Measurements from ENCODE around the gene ZDHHC14.
"Not testable (repeated sequence)": the region's sequence is repeated elsewhere in the genome, so short reads cannot be mapped to it uniquely, and the experiment has no call there.

ZDHHC14 gene

GRCh38 chr6:157706351-157706750 lies 325.4 kb downstream of the ZDHHC14 start:
- DNase-seq = not testable (repeated sequence)

DNA sequence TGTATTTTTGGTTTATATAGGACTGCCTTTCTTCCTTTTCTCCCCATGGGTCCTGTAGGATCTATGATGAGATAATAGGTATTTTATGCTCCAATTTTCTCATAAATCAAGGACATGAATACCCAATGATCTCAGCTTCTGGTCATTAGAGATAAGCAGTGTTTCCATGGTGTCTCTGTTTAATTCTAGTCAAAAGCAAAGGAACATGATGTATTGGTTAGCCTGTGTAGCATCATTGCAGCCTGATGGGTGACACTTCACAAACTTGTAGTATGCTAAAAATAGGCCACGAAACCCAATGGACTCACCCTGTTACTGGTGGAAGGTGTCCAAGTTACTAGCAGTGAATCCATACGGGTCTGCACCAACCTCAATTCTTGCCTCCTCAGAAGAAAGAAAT lies 325.9 kb downstream of the ZDHHC14 start:
- DNase-seq = no peak

DNA sequence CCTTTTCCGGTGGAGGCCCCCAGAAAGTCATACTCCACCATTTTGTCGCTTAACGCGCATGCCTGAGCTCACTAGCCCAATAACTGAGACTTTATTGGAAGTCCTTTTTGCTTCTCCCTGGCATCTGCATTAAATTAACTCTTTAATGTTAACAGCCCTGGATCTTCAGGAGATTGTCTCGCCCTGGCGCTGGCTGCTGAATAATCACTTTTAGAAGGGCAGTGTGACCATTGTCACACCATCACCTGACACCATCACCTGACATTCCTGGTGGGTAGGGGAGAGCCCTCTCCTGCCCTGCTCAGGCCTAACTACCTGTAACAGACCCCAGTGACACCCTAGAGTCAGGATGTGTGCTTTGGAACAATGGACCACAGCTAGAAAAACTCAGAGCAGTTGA lies 326.6 kb downstream of the ZDHHC14 start:
- no peak for DNase-seq

DNA sequence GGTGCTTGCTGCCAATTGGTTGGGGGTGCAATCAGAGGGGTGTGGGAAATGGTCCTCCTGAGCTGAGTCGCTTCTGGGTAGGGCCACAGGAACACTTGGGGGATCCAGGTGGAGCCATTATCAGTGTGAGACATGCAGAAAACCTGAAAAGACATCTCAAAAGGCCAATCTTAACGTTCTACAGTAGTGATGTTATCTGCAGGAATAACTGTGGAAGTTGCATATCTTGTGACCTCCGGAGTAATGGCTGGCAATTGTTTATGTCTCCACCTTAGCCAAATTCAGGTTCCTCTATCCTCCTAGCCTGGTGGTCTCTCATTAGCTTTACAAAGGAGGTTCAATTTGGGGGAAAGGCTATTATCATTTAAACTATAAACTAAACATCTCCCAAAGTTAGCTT lies 327.2 kb downstream of the ZDHHC14 start:
- no peak for DNase-seq

DNA sequence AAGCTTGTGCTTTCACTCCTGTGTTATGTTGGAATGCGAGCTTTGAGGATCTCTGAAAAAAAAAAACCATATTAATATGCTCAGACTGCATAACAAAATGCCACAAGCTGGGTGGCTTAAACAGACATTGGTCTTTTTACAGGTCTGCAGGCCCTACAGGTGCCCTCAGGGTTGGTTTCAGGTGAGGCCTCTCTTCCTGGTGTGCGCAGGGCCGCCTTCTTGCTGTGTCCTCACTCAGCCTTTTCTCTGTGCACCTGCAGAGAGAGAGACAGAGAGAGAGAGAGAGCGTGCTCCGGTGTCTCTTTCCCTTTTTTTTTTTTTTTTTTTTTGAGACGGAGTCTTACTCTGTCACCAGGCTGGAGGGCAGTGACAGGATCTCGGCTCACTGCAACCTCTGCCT lies 327.9 kb downstream of the ZDHHC14 start:
- no peak for DNase-seq

GRCh38 chr6:157709555-157709954 lies 328.6 kb downstream of the ZDHHC14 start:
- DNase-seq = no peak

GRCh38 chr6:157710604-157711003 lies 329.6 kb downstream of the ZDHHC14 start:
- DNase-seq = no peak

DNA sequence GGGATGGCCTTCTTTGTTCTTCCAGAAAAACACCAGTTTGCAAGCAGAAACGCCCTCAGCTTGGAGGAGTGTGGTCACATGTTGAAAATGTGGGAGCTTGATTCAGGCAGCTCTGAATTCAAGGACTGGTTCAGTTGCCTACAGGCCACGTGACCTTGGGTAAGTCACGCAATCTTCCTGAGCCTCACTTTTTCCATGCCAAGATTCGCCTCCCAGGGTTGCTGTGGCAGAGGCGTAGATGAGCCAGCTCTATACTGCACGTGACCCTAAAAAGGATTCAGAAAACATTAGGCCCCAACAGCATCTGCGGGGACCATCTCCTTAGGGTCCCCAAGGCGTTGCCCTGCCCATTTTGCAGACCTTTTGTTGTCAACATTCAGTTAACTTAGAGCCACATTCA lies 330.1 kb downstream of the ZDHHC14 start:
- no peak for DNase-seq

DNA sequence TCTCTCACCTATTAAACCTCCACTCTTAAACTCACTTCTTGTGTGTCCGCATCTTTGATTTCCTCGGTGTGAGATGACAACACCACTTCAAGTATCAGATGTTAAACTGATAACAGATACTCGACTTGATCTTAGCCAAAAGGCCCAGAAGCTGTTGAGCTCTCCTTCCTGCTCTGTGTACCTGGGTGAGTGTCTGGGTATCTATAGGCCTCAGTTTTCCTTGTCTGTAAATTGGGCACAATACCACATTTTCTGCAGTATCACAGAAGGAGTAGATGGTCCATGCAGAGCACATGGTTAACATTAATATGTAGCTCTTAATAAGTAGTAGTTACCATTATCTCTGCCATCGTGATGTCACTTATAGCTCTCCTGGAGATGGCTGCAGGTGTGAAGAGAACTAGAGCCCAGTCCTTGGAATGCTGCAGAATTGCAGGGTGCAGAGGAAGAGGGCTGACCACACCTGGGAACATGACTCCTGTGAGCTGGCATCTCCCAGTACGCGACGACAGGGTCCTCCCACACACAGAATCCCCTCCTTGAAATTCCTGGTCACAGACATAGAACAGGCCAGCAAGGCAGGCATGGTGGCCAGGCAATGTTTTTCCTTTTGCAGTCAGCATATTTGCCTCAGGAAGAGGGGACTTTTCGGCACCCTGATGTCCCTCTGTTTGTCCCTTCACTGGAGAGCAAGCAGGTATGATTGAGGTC lies 331.8 kb downstream of the ZDHHC14 start:
- no peak for DNase-seq

DNA sequence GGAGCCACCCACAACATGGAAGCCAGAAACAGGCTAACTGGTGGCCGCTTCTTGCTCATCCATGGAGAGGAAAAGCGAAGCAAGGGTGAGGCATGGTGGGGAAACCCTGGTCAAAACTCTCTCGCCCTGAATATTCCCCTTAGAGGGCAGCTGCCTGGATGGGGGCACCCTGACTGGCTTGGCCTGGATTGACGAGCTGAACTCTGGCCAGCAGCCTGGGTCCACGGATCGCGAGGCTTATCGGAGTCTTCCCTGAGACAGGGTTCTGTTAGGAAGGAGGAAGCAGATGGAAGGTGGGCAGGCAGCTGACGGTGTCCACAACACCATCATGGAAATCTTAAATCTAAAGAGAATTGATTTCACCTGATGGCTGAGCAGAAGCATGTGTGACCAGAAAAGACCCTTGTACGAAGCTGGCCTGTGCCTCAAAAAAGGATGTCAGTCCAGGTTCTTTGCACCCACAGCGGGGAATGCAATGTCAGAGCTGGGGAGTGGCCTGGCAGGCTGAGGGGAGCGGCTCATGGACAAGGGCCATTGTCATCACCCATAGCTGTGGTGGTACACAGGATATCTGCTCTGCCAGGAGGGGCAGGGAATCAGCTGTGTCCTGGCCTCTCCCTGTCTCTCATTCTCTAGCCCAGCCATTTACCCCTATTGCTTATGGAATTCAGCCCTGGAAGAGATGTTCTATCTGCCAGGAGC lies 332.6 kb downstream of the ZDHHC14 start:
- no peak for DNase-seq

- no peak for DNase-seq
Observed at GRCh38 chr6:157714153-157714490, 333.1 kb downstream of the ZDHHC14 start.

DNA sequence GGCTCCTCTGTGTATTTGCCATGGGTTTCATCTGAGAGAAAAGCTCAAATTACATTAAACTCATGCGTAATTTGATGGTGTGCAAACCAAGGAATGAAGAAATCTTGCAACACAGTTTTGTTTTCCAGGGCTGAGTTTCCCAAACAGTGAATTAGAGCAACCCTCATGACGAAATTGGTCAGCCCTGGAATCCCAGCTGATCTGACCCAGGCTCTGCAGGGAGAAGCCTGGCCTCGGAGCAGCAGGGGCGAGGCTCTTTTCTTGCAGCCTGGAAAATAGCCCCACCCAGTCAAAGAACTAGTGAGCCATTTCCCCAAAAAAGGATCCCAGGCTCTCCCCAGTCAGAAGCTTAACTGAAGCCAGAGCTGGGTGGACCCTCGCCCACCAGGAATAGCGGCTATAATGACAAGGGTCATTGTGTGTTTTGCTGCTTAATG lies 334.8 kb downstream of the ZDHHC14 start:
- DNase-seq = no peak

- no peak for DNase-seq
Observed at GRCh38 chr6:157716251-157716995, 335.4 kb downstream of the ZDHHC14 start.

GRCh38 chr6:157717340-157717748 lies 336.4 kb downstream of the ZDHHC14 start:
- DNase-seq = no peak

DNA sequence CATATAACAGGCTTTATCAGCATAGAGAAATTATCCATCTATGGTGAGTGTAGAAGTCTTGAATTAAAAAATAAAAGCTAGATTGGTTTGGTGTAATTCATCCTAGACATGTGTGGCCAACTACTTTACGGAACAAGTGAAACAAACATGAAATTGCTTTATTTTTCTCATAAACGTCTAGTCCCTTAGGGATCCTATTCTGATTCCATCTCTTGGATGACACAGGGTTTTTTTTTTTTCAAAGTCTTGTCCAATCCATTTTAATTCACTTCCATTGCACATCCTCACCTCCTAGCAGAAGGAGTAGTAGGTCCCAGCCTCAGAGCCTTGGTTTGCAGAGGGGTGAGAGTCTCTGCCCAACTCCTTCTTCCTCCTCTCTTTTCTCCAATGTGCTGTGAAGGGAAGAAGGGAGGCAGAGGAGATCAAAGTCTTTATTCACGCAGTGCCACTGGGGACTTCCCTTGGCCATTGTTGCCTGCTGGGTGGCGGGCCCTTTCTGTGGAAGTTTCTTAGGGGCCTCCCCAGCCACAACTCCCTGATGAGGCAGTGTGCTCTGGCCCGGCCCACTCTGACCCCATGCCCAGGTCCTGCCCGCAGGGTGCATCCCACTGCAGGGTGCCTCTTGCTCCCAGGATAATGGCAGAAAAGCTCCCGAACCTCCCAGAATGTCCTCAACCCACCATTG lies 337.7 kb downstream of the ZDHHC14 start:
- DNase-seq = no peak

GRCh38 chr6:157720964-157721363 lies 340.0 kb downstream of the ZDHHC14 start:
- DNase-seq = not testable (repeated sequence)

GRCh38 chr6:157721426-157721825 lies 340.4 kb downstream of the ZDHHC14 start:
- no peak for DNase-seq

DNA sequence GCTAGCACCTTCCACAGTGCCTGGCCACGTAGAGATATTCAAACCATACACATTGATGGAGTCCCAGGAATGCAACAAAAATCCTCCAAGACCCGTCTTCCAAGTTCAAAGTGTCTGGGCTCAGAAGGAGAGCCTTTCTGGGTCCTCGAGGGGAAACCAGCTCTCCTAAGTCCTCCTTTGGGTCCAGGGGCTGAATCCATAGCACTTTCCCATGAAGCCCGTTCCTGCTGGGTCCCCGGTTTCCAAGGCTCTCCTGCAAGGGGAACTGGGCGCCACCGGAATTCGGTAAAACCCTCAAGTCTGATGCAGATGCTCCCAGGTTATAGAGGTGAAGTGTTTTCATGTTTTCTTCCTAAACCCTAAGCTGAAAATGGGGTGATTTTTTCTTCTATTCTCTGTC lies 340.8 kb downstream of the ZDHHC14 start:
- DNase-seq = no peak

- no peak for DNase-seq
Observed at GRCh38 chr6:157723376-157723775, 342.4 kb downstream of the ZDHHC14 start.

GRCh38 chr6:157724138-157724820 lies 343.3 kb downstream of the ZDHHC14 start:
- DNase-seq = no peak

- no peak for DNase-seq
Observed at GRCh38 chr6:157724960-157725741, 344.2 kb downstream of the ZDHHC14 start.

DNA sequence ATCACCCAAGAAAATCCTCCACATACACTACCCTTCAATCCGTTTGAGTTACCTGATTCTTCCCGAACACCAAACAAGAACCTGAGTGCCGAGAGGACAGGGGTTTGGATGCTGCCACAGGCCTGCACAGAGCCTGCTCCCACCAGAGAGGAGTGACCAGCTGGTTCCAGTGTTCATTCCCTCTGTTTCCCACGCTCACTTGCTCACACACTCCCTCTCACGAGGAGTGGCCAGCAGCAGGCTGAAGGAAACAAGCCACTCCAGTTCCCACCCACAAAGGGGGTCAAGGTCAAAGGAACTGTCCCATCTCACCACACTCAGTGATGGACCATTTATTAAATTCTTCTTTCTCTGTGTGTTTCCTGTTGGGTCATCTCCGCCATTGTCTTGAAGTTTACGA lies 344.8 kb downstream of the ZDHHC14 start:
- no peak for DNase-seq
